PC-3 (cell line): ENCODE measurements around the gene NEFH.

ENCODE experiments used
- CTCF ChIP-seq: fragments of 300-600 bp; sonication (generic); conservative IDR thresholded peaks from 2 replicates; pipeline ENCODE4 v1.5.1; 2017; ENCODE audit warnings: antibody characterized with exemption, low read depth, mild to moderate bottlenecking, low read length
- EZH2 ChIP-seq: fragments of 300-600 bp; sonication (generic); IDR thresholded peaks from one replicate; pipeline ENCODE4 v1.6.1; 2017; ENCODE audit warnings: antibody characterized with exemption, mild to moderate bottlenecking, low read length; ENCODE audit not compliant: unreplicated experiment
- EZH2phosphoT487 ChIP-seq: fragments of 300-600 bp; sonication (generic); IDR thresholded peaks from 2 replicates; pipeline ENCODE4 v1.6.1; 2018; ENCODE audit warnings: mild to moderate bottlenecking, antibody characterized with exemption, low read length, borderline replicate concordance

DNA sequence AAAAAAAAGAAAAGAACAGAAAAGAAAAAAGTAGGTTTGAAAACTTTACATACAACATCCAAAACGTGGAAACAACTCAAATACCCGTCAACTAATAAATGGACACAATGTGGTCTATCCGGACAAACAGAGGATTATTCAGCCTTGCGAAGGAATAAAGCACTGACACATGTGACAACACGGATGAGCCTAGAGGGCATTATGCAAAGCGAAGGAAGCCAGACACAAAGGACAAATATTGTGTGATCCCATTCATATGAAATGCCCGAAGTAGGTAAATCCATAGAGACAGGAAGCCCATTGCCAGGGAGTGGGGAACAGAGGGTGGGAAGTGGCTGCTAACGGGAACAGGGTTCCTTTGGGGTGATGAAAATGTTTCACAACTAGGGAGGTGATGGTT is 29.8 kb upstream of the NEFH start:
- TF ChIP-seq CTCF (no peak), EZH2phosphoT487 (no peak), EZH2 (no peak)
